Muscle layer of duodenum (tissue), 2 donors: Measurements from ENCODE around the gene HNRNPA0.
A peak's percentile ranks its signal among the peaks of the same experiment; 100 is the strongest.

Experiments used
- H3K27ac ChIP-seq: one replicate; pipeline ENCODE4 v1.7.0; 2013; ENCODE audit warnings: mild to moderate bottlenecking, low read length
- H3K27me3 ChIP-seq: one replicate; pipeline ENCODE4 v1.7.0; 2013; ENCODE audit warnings: low read depth, mild to moderate bottlenecking, control low read depth, low read length
- H3K36me3 ChIP-seq, 2 donors: one replicate each; pipeline ENCODE4 v1.7.0; 2013; ENCODE audit warnings: low read length in 2 of 2, control low read depth in 1 of 2, mild to moderate bottlenecking in 1 of 2; ENCODE audit not compliant: insufficient read depth in 2 of 2, control insufficient read depth in 1 of 2
- H3K4me1 ChIP-seq, 2 donors: one replicate each; pipeline ENCODE4 v1.7.0; 2013; ENCODE audit warnings: low read length in 2 of 2, mild to moderate bottlenecking in 2 of 2, control low read depth in 1 of 2, moderate library complexity in 1 of 2; ENCODE audit not compliant: insufficient read depth in 2 of 2, control insufficient read depth in 1 of 2
- H3K4me3 ChIP-seq, 2 donors: one replicate each; pipeline ENCODE4 v1.7.0; 2013; ENCODE audit warnings: low read length in 2 of 2, low read depth in 1 of 2, mild to moderate bottlenecking in 1 of 2
- H3K9me3 ChIP-seq, 2 donors: one replicate each; pipeline ENCODE4 v1.7.0; 2013; ENCODE audit warnings: low read length in 2 of 2, control low read depth in 1 of 2, mild to moderate bottlenecking in 1 of 2; ENCODE audit not compliant: control insufficient read depth in 1 of 2
- donor health status: healthy.

Gene HNRNPA0

GRCh38 chr5:137735555-137736284 lies 18.4 kb downstream of the HNRNPA0 start, which contains the start of gene KLHL3:
KLHL3 (minus strand) TSS chr5:137736089; CDS start chr5:137735646, 443 bp downstream.
- Histone ChIP-seq H3K4me3 (peak within 1 kb of the TSS; percentile 62 to 76), H3K4me1 (peaks cover 0 to 18% of the 10 kb centered on the region in 2 donors), H3K9me3 (no peaks in the 10 kb centered on the region), H3K36me3 (no peaks in the 10 kb centered on the region), H3K27me3 (no peaks in the 10 kb centered on the region), H3K27ac (no peak within 1 kb of the TSS)

- peak overlapping the region; percentile 62 to 76 for H3K4me3 ChIP-seq
- peaks cover 0 to 18% of the 10 kb centered on the region in 2 donors for H3K4me1 ChIP-seq
These were observed 19.1 kb downstream of the HNRNPA0 start for GRCh38 chr5:137734962-137735554.

DNA sequence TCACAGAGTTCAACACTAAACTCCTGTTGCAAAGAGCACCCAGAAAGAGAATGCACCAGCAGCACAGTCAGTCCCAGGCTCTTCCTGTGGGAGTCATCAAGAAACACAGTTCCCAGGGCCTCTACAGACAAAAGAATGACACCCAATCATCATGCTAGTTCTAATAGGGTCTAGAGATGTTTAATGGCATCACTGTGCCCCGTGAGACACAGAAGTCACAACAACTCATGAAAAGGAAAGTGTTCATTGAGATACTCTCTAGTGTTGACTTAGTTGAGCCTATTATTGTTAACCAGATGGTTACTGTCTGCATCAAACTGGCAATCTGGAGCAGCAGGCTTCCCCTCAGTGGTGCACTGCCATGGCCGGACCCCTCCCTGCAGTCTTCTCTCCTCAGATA lies 19.8 kb downstream of the HNRNPA0 start:
- no peak overlapping the region for H3K27ac ChIP-seq
- H3K27me3 ChIP-seq, result no peaks in the 10 kb centered on the region
- peaks cover 0 to 18% of the 10 kb centered on the region in 2 donors for H3K4me1 ChIP-seq
- no peaks in the 10 kb centered on the region for H3K9me3 ChIP-seq
- H3K36me3 ChIP-seq, result no peaks in the 10 kb centered on the region
- peak overlapping the region in 1 of 2 donors; percentile 76 for H3K4me3 ChIP-seq

More at GRCh38 chr5:137734962-137735554, 19.1 kb downstream of the HNRNPA0 start:
- no peaks in the 10 kb centered on the region for H3K27me3 ChIP-seq
- H3K36me3 ChIP-seq, result no peaks in the 10 kb centered on the region
- no peak overlapping the region for H3K27ac ChIP-seq
- no peaks in the 10 kb centered on the region for H3K9me3 ChIP-seq

GRCh38 chr5:137733922-137734321 lies 20.2 kb downstream of the HNRNPA0 start:
- Histone ChIP-seq H3K4me3 (no peak overlapping the region), H3K27me3 (no peaks in the 10 kb centered on the region), H3K36me3 (no peaks in the 10 kb centered on the region), H3K4me1 (peaks cover 0 to 18% of the 10 kb centered on the region in 2 donors), H3K27ac (no peak overlapping the region), H3K9me3 (no peaks in the 10 kb centered on the region)

- peaks cover 0 to 18% of the 10 kb centered on the region in 2 donors for H3K4me1 ChIP-seq
- H3K4me3 ChIP-seq, result no peak overlapping the region
- H3K9me3 ChIP-seq, result no peaks in the 10 kb centered on the region
- H3K27me3 ChIP-seq, result no peaks in the 10 kb centered on the region
- H3K36me3 ChIP-seq, result no peaks in the 10 kb centered on the region
- no peak overlapping the region for H3K27ac ChIP-seq
These were observed 21.2 kb downstream of the HNRNPA0 start for GRCh38 chr5:137733006-137733405.

DNA sequence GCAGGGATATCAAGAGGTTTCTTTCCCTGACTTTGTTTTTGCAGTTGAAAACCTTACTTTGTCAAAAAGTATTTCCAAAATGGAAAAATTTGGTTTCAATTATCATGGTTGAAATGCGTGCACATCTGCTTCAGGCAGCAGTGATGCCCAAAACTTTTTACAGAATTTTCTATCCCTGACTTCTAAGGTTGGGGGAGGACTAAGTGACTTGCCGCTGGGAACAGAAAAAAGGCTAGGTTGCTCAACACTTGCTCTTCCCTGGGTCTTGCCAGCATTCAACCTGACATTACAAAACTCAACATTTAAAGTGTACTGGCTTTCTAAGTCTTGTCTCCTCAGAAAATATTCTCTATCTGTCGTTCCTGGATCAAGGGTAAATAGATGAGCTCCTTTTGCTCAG lies 23.0 kb downstream of the HNRNPA0 start:
- H3K27me3 ChIP-seq, result no peaks in the 10 kb centered on the region
- H3K4me3 ChIP-seq, result no peak overlapping the region
- H3K4me1 ChIP-seq, result peaks cover 0 to 11% of the 10 kb centered on the region in 2 donors
- no peak overlapping the region for H3K27ac ChIP-seq
- H3K9me3 ChIP-seq, result no peaks in the 10 kb centered on the region
- H3K36me3 ChIP-seq, result no peaks in the 10 kb centered on the region

DNA sequence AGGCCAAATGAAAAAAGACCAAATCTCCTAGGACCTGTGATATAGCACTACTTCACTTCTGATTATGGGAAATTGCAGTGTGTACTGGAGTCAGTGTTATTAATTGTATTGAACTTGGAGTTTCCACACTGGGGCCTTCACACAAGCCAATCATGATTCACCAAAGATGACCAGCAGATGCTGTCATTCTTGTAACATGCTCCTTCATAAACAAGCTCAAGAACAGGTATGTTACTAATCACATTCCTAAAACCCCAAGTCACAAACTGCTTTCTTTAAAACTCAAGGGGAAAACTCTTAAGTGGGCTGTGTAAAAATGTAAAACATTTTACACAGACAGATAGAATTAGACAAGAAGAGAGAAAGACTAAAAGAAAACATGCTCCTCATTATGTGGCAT lies 23.8 kb downstream of the HNRNPA0 start:
- Histone ChIP-seq H3K36me3 (no peaks in the 10 kb centered on the region), H3K27ac (no peak overlapping the region), H3K4me1 (peaks cover 0 to 3% of the 10 kb centered on the region in 2 donors), H3K27me3 (no peaks in the 10 kb centered on the region), H3K4me3 (no peak overlapping the region), H3K9me3 (no peaks in the 10 kb centered on the region)

GRCh38 chr5:137728048-137728447 lies 26.1 kb downstream of the HNRNPA0 start:
- Histone ChIP-seq H3K36me3 (no peaks in the 10 kb centered on the region), H3K4me3 (no peak overlapping the region), H3K27ac (no peak overlapping the region), H3K4me1 (no peaks in the 10 kb centered on the region), H3K9me3 (no peaks in the 10 kb centered on the region), H3K27me3 (no peaks in the 10 kb centered on the region)

DNA sequence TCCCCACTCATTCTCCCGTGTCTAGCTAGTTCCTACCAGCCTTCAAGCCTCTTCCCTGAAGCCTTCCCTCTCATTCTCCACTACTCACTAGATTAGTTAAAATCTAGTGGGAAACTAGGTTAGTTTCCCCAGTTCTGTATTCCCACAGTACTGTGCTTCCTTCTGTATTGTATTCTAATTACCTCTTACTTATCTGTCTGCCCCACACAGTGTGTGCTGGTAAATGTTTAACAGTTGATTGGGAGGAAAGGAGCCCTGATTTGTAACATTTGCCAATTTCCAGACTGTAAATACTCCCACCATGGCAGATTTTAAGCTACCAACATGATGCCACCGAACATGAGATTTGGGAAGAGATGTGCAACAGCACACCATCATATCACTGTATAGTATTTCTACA lies 26.5 kb downstream of the HNRNPA0 start:
- H3K27ac ChIP-seq, result no peak overlapping the region

DNA sequence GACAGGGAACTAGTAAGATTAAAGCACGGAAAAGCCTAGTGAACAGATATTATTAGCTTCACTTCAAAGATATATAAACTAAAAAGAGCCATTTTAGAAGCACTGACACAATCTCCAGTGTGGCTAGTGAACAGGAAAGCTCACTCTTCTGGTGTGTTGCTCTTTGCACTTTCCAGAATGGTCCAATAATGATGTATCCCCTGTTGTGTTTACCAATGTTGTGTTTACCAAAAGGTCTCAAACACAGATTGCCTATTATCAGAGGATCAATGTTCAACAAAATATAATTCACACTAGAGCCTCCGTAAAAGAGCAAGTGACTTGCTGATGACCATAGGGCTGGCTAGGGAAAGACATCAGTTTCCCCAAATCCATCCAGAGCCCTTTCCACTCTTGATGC lies 29.9 kb downstream of the HNRNPA0 start:
- no peaks in the 10 kb centered on the region for H3K36me3 ChIP-seq
- no peak overlapping the region for H3K4me3 ChIP-seq
- H3K27me3 ChIP-seq, result no peaks in the 10 kb centered on the region
- no peaks in the 10 kb centered on the region for H3K9me3 ChIP-seq
- no peaks in the 10 kb centered on the region for H3K4me1 ChIP-seq
- H3K27ac ChIP-seq, result no peak overlapping the region

More for the DNA sequence above, 26.5 kb downstream of the HNRNPA0 start:
- Histone ChIP-seq H3K9me3 (no peaks in the 10 kb centered on the region), H3K27me3 (no peaks in the 10 kb centered on the region), H3K36me3 (no peaks in the 10 kb centered on the region), H3K4me3 (no peak overlapping the region), H3K4me1 (no peaks in the 10 kb centered on the region)

DNA sequence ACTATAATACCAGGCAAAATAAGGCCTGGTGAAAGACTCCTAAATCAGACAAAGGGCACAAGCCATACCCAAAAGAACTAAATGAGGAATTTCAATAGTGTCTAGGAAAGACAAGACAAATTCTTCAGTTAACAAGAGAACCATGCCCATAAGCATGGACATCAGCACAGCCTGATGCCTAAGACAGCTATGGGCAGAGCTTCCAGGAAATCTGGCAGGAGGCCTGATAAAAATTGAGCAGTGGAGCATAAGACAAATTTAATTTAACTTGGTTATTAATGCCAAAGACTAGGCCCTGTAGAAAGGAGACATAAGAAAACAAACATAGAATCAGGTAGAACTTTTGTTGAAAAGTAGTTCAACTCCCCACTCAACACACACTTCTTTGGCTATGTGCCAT lies 35.6 kb downstream of the HNRNPA0 start:
- Histone ChIP-seq H3K27me3 (no peaks in the 10 kb centered on the region), H3K4me3 (no peak overlapping the region), H3K9me3 (no peaks in the 10 kb centered on the region), H3K4me1 (no peaks in the 10 kb centered on the region), H3K36me3 (no peaks in the 10 kb centered on the region), H3K27ac (no peak overlapping the region)
